ENCODE data around the gene ZBTB44. TPM values are rescaled to one million over a fixed set of nuclear protein-coding genes. Genes with fewer than 3 reads are reported as not detected.

ZBTB44 gene
- polyA plus RNA-seq, 1 of the 3 experiments (the other 2 are of a cell fraction): 5.0 TPM

- H3K36me3 ChIP-seq (replicated peaks in 1 of 2; ENCODE audit: control insufficient read depth in 1 of 2, insufficient read depth in 2 of 2, low read length in 1 of 2): no peaks in the 10 kb centered on the region
- H3F3A ChIP-seq (replicated peaks; ENCODE audit: insufficient read depth): no peaks in the 10 kb centered on the region
- peaks cover 0 to 3% of the 10 kb centered on the region in 2 experiments; a peak in 1 of 4 replicates for H3K4me1 ChIP-seq (ENCODE audit: control insufficient read depth in 1 of 2, insufficient read depth in 2 of 2, low read depth in 1 of 2, low read length in 1 of 2)
- H3K9me2 ChIP-seq: no peaks in the 10 kb centered on the region
- H3K79me2 ChIP-seq (ENCODE audit: insufficient read depth): no peaks in the 10 kb centered on the region
- POLR2A ChIA-PET: no interaction called here
- H3K27me3 ChIP-seq (ENCODE audit: insufficient read depth): peaks cover 6% of the 10 kb centered on the region
- H3K4me2 ChIP-seq: no peak overlapping the region
- H3K9ac ChIP-seq: no peak overlapping the region
- no peaks in the 10 kb centered on the region for H3K9me3 ChIP-seq
- CTCF ChIA-PET: interaction anchor here (0.6 to 2.0 kb wide), 6 partner anchors 17 to 677 kb away, joined by 3 to 6 read pairs (median 4); no protein-coding TSS in a partner anchor
- 75% methylated on average over 16 of the region's 21 CpGs for WGBS (ENCODE audit: low lambda C conversion rate)
- no peaks in the 10 kb centered on the region for H4K20me1 ChIP-seq (ENCODE audit: insufficient read depth)
- no peak overlapping the region for H3K4me3 ChIP-seq (ENCODE audit: low read depth in 2 of 2, low read length in 1 of 2)
- no peak overlapping the region for H2AFZ ChIP-seq (ENCODE audit: low read depth)
- no peak overlapping the region for H3K27ac ChIP-seq (ENCODE audit: low read depth in 2 of 2, low read length in 1 of 2)
- TF ChIP-seq FOXM1 (IDR thresholded peaks at IDR 0.05; ENCODE audit: low read depth) (no peak), ZBTB33 (IDR thresholded peaks at IDR 0.05; ENCODE audit: borderline replicate concordance, low read depth) (no peak), MXI1 (IDR thresholded peaks at IDR 0.05; ENCODE audit: low read depth, low read length) (no peak), RFX5 (IDR thresholded peaks at IDR 0.05; ENCODE audit: low read length) (no peak), SIN3A (IDR thresholded peaks at IDR 0.05; ENCODE audit: borderline replicate concordance, low read depth, low read length) (no peak), GABPA (IDR thresholded peaks at IDR 0.05; ENCODE audit: low read depth) (no peak)
- DNase-seq: no peak
These were observed 97.3 kb downstream of the ZBTB44 start for GRCh38 chr11:130217133-130218031.

GRCh38 chr11:130216591-130217132 lies 98.1 kb downstream of the ZBTB44 start:
- ChIA-PET POLR2A (no interaction called here), CTCF (interaction anchor here (0.8 to 2.5 kb wide), 7 partner anchors 14 to 678 kb away, joined by 3 to 8 read pairs (median 3); no protein-coding TSS in a partner anchor)
- Histone ChIP-seq H2AFZ (ENCODE audit: low read depth) (no peak overlapping the region), H3F3A (replicated peaks; ENCODE audit: insufficient read depth) (no peaks in the 10 kb centered on the region), H3K36me3 (replicated peaks in 1 of 2; ENCODE audit: control insufficient read depth in 1 of 2, insufficient read depth in 2 of 2, low read length in 1 of 2) (no peaks in the 10 kb centered on the region), H3K9ac (no peak overlapping the region), H3K27me3 (ENCODE audit: insufficient read depth) (peaks cover 6% of the 10 kb centered on the region), H3K4me3 (ENCODE audit: low read depth in 2 of 2, low read length in 1 of 2) (no peak overlapping the region), H3K4me1 (ENCODE audit: control insufficient read depth in 1 of 2, insufficient read depth in 2 of 2, low read depth in 1 of 2, low read length in 1 of 2) (peaks cover 0 to 3% of the 10 kb centered on the region in 2 experiments; a peak in 1 of 4 replicates), H3K9me3 (no peaks in the 10 kb centered on the region), H3K27ac (ENCODE audit: low read depth in 2 of 2, low read length in 1 of 2) (no peak overlapping the region), H3K4me2 (no peak overlapping the region), H3K79me2 (ENCODE audit: insufficient read depth) (no peaks in the 10 kb centered on the region), H3K9me2 (no peaks in the 10 kb centered on the region), H4K20me1 (ENCODE audit: insufficient read depth) (no peaks in the 10 kb centered on the region)
- DNase-seq: no peak
- TF ChIP-seq RXRA (IDR thresholded peaks at IDR 0.05; ENCODE audit: borderline replicate concordance, low read depth): no peak
- TF ChIP-seq MXI1 (IDR thresholded peaks at IDR 0.05; ENCODE audit: low read depth, low read length): no peak
- no peak for TF ChIP-seq GABPA (IDR thresholded peaks at IDR 0.05; ENCODE audit: low read depth)
- TF ChIP-seq USF2 (IDR thresholded peaks at IDR 0.05; ENCODE audit: borderline replicate concordance, low read depth, low read length): no peak
- no peak for TF ChIP-seq FOXJ3 (CRISPR knock-in tag; IDR thresholded peaks at IDR 0.05)
- 84% methylated on average over 12 of the region's 17 CpGs for WGBS (ENCODE audit: low lambda C conversion rate)

Measured in SK-N-SH (cell line).